Measurements from ENCODE around the gene COL23A1. TPM values are rescaled to one million over a fixed set of nuclear protein-coding genes. Genes with fewer than 3 reads are reported as not detected.

The COL23A1 gene
- total RNA-seq, 1 experiment from 2014 or later, result 0.18 TPM

GRCh38 chr5:178477802-178478201 is 112.4 kb downstream of the COL23A1 start:
- no peaks in the 10 kb centered on the region; the same call in none of the 2 replicates for H3K9me3 ChIP-seq
- BruUV-seq (replicated peaks), result no TSS peak
- ChIA-PET POLR2A (no interaction called here), CTCF (no interaction called here)
- no peaks in the 10 kb centered on the region for H3K36me3 Mint-ChIP-seq (ENCODE audit: insufficient read depth, unreplicated experiment)
- no peak overlapping the region for H3K4me3 ChIP-seq (ENCODE audit: low read depth, low read length)
- H3K9me3 Mint-ChIP-seq (ENCODE audit: unreplicated experiment), result no peaks in the 10 kb centered on the region
- intact Hi-C loops (cut with micrococcal nuclease; ENCODE audit: unreplicated experiment), result no loop called here
- H3K4me3 Mint-ChIP-seq (ENCODE audit: unreplicated experiment), result no peak overlapping the region
- H3K27me3 ChIP-seq (replicated peaks; ENCODE audit: control insufficient read depth, insufficient read depth, low read length), result no peaks in the 10 kb centered on the region
- no peak for DNase-seq
- peaks cover 13% of the 10 kb centered on the region for H3K4me1 Mint-ChIP-seq (ENCODE audit: low read depth, unreplicated experiment)
- no peaks in the 10 kb centered on the region for H3K36me3 ChIP-seq (ENCODE audit: control insufficient read depth, insufficient read depth, low read length)
- H3K4me1 ChIP-seq, result peaks cover 25% of the 10 kb centered on the region
- no peak for TF ChIP-seq CTCF (IDR thresholded peaks at IDR 0.05; ENCODE audit: insufficient read depth in 1 of 2, low read depth in 1 of 2, low read length in 1 of 2, severe bottlenecking in 1 of 2, unreplicated experiment in 1 of 2)
- no peak overlapping the region for H3K27ac Mint-ChIP-seq (ENCODE audit: unreplicated experiment)
- H3K27me3 Mint-ChIP-seq (ENCODE audit: insufficient read depth, unreplicated experiment), result no peaks in the 10 kb centered on the region

GRCh38 chr5:178476972-178477754 is 113.0 kb downstream of the COL23A1 start:
- Mint-ChIP-seq H3K27me3 (ENCODE audit: insufficient read depth, unreplicated experiment) (no peaks in the 10 kb centered on the region), H3K4me3 (ENCODE audit: unreplicated experiment) (no peak overlapping the region), H3K27ac (ENCODE audit: unreplicated experiment) (no peak overlapping the region), H3K9me3 (ENCODE audit: unreplicated experiment) (no peaks in the 10 kb centered on the region), H3K4me1 (ENCODE audit: low read depth, unreplicated experiment) (peaks cover 13% of the 10 kb centered on the region), H3K36me3 (ENCODE audit: insufficient read depth, unreplicated experiment) (no peaks in the 10 kb centered on the region)
- DNase-seq, result no peak
- intact Hi-C loops (cut with micrococcal nuclease; ENCODE audit: unreplicated experiment), result no loop called here
- ChIA-PET POLR2A (no interaction called here), CTCF (no interaction called here)
- no peak for TF ChIP-seq CTCF (IDR thresholded peaks at IDR 0.05; ENCODE audit: insufficient read depth in 1 of 2, low read depth in 1 of 2, low read length in 1 of 2, severe bottlenecking in 1 of 2, unreplicated experiment in 1 of 2)
- H3K9me3 ChIP-seq, result no peaks in the 10 kb centered on the region; the same call in none of the 2 replicates
- BruUV-seq (replicated peaks), result no TSS peak
- no peak overlapping the region for H3K4me3 ChIP-seq (ENCODE audit: low read depth, low read length)
- no peaks in the 10 kb centered on the region for H3K27me3 ChIP-seq (replicated peaks; ENCODE audit: control insufficient read depth, insufficient read depth, low read length)
- no peaks in the 10 kb centered on the region for H3K36me3 ChIP-seq (ENCODE audit: control insufficient read depth, insufficient read depth, low read length)
- peaks cover 25% of the 10 kb centered on the region for H3K4me1 ChIP-seq

GRCh38 chr5:178476531-178476930 is 113.7 kb downstream of the COL23A1 start:
- H3K9me3 Mint-ChIP-seq (ENCODE audit: unreplicated experiment), result no peaks in the 10 kb centered on the region
- Histone ChIP-seq H3K4me1 (peaks cover 25% of the 10 kb centered on the region), H3K27me3 (replicated peaks; ENCODE audit: control insufficient read depth, insufficient read depth, low read length) (no peaks in the 10 kb centered on the region), H3K36me3 (ENCODE audit: control insufficient read depth, insufficient read depth, low read length) (no peaks in the 10 kb centered on the region), H3K4me3 (ENCODE audit: low read depth, low read length) (no peak overlapping the region), H3K9me3 (no peaks in the 10 kb centered on the region; the same call in none of the 2 replicates)
- no peak for TF ChIP-seq CTCF (IDR thresholded peaks at IDR 0.05; ENCODE audit: insufficient read depth in 1 of 2, low read depth in 1 of 2, low read length in 1 of 2, severe bottlenecking in 1 of 2, unreplicated experiment in 1 of 2)
- H3K27ac Mint-ChIP-seq (ENCODE audit: unreplicated experiment), result no peak overlapping the region
- no peak for DNase-seq
- BruUV-seq (replicated peaks), result no TSS peak
- CTCF ChIA-PET, result no interaction called here
- H3K4me3 Mint-ChIP-seq (ENCODE audit: unreplicated experiment), result no peak overlapping the region
- peaks cover 13% of the 10 kb centered on the region for H3K4me1 Mint-ChIP-seq (ENCODE audit: low read depth, unreplicated experiment)
- no peaks in the 10 kb centered on the region for H3K36me3 Mint-ChIP-seq (ENCODE audit: insufficient read depth, unreplicated experiment)
- no peaks in the 10 kb centered on the region for H3K27me3 Mint-ChIP-seq (ENCODE audit: insufficient read depth, unreplicated experiment)
- intact Hi-C loops (cut with micrococcal nuclease; ENCODE audit: unreplicated experiment), result no loop called here
- POLR2A ChIA-PET, result no interaction called here

Measured in Caco-2 (cell line).